ENCODE measurements around the gene MEIS3. TPM values are rescaled to one million over a fixed set of nuclear protein-coding genes. Genes with fewer than 3 reads are reported as not detected.

MEIS3 gene
- total and polyA plus RNA-seq, 9 of the 15 experiments (the other 6 are each of a cell fraction or from before 2014, with no cell fraction given), result 0.06 to 0.80 (median 0.25) TPM; not detected in 1

DNA sequence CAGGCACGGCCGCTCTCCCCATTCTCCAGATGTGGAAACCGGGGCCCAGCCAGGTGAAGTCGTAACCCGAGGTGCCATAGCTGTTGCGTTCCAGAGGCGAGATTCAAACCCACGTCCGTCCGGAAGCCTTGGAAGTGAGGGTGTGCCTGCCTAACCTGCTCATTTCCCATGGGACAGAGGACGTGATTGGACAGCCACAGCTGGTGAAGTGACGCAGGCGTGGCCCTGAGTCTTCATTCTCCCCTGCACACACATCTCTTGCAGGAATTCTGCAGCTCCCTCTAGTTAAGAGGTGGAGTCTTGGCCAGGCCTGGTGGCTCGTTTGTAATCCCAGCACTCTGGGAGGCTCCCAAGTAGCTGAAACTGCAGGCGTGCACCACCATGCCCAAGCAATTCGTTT lies 16.8 kb downstream of the MEIS3 start:
- H3K9me3 ChIP-seq (replicated peaks; ENCODE audit: control insufficient read depth, insufficient read depth, low read depth, low read length), result no peaks in the 10 kb centered on the region
- ChIA-PET POLR2A (interaction anchor here (0.6 to 1.2 kb wide), 3 partner anchors 18 to 193 kb away, joined by 3 to 4 read pairs (median 3); partner anchors contain the start of gene DHX34), CTCF (ENCODE audit: low intra/inter-chr PET ratio) (no interaction called here)
- BruUV-seq (replicated peaks), result no TSS peak
- H2AFZ ChIP-seq (ENCODE audit: low read depth, low read length), result no peak overlapping the region
- peaks cover 7% of the 10 kb centered on the region for H4K20me1 ChIP-seq (replicated peaks; ENCODE audit: control insufficient read depth, insufficient read depth, low read length)
- H3K27ac ChIP-seq (ENCODE audit: extremely low read depth, low read depth, low read length), result no peak overlapping the region
- no peak for ATAC-seq
- no peaks in the 10 kb centered on the region for H3K36me3 ChIP-seq (ENCODE audit: control insufficient read depth, insufficient read depth, low read length)
- peaks cover 0 to 14% of the 10 kb centered on the region in 2 experiments; a peak in 2 of 5 replicates for H3K4me1 ChIP-seq (replicated peaks in 1 of 2; ENCODE audit: control insufficient read depth in 2 of 2, insufficient read depth in 2 of 2, low read length in 2 of 2)
- H3K9ac ChIP-seq (ENCODE audit: insufficient read depth in 1 of 2, low read depth in 2 of 2, low read length in 2 of 2), result peak overlapping the region in 1 of 2 experiments; percentile 19; a peak in 1 of 4 replicates
- H3K79me2 ChIP-seq (ENCODE audit: control insufficient read depth, insufficient read depth, low read length), result no peaks in the 10 kb centered on the region
- peaks cover 4% of the 10 kb centered on the region for H3K9me1 ChIP-seq (ENCODE audit: control insufficient read depth, insufficient read depth, low read length)
- intact Hi-C loops (cut with micrococcal nuclease), result no loop called here
- no peak overlapping the region for H3K4me3 ChIP-seq
- WGBS (ENCODE audit: insufficient coverage, low coverage, missing lambda C conversion rate), result 5% methylated on average over 16 of the region's 16 CpGs
- H3K4me2 ChIP-seq (ENCODE audit: insufficient read depth, low read length), result no peak overlapping the region
- in situ Hi-C loops (cut with MboI), result no loop called here
- FAIRE-seq, result no peak
- H3K27me3 ChIP-seq (ENCODE audit: control insufficient read depth in 2 of 2, insufficient read depth in 2 of 2, low read length in 2 of 2), result peaks cover 18 to 60% of the 10 kb centered on the region in 2 experiments; a peak in 4 of 5 replicates
- no peak for DNase-seq (ENCODE audit: extremely low read depth in 1 of 4, low spot score in 3 of 4)
- TF ChIP-seq ZNF23 (CRISPR knock-in tag; IDR thresholded peaks at IDR 0.05), result no peak
- no peak for TF ChIP-seq RFX5 (IDR thresholded peaks at IDR 0.05; ENCODE audit: low read depth, low read length)
- TF ChIP-seq PRMT5 (CRISPR knock-in tag; IDR thresholded peaks at IDR 0.05), result no peak
- TF ChIP-seq, protein P1, sequence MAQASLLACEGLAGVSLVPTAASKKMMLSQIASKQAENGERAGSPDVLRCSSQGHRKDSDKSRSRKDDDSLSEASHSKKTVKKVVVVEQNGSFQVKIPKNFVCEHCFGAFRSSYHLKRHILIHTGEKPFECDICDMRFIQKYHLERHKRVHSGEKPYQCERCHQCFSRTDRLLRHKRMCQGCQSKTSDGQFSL (CRISPR knock-in tag; IDR thresholded peaks at IDR 0.05), result no peak
- TF ChIP-seq, protein P1 (tag; IDR thresholded peaks at IDR 0.05), result no peak
- TF ChIP-seq SOX6 (IDR thresholded peaks at IDR 0.05), result no peak
- no peak for TF ChIP-seq ZNF146 (CRISPR knock-in tag; IDR thresholded peaks at IDR 0.05; ENCODE audit: unreplicated experiment)
- no peak for TF ChIP-seq SMAD3 (CRISPR knock-in tag; conservative IDR thresholded peaks at IDR 0.05)
- TF ChIP-seq ZC3H8 (IDR thresholded peaks at IDR 0.05), result no peak
- TF ChIP-seq MTA2 (IDR thresholded peaks at IDR 0.05; ENCODE audit: low read depth), result no peak
- TF ChIP-seq, protein P2, sequence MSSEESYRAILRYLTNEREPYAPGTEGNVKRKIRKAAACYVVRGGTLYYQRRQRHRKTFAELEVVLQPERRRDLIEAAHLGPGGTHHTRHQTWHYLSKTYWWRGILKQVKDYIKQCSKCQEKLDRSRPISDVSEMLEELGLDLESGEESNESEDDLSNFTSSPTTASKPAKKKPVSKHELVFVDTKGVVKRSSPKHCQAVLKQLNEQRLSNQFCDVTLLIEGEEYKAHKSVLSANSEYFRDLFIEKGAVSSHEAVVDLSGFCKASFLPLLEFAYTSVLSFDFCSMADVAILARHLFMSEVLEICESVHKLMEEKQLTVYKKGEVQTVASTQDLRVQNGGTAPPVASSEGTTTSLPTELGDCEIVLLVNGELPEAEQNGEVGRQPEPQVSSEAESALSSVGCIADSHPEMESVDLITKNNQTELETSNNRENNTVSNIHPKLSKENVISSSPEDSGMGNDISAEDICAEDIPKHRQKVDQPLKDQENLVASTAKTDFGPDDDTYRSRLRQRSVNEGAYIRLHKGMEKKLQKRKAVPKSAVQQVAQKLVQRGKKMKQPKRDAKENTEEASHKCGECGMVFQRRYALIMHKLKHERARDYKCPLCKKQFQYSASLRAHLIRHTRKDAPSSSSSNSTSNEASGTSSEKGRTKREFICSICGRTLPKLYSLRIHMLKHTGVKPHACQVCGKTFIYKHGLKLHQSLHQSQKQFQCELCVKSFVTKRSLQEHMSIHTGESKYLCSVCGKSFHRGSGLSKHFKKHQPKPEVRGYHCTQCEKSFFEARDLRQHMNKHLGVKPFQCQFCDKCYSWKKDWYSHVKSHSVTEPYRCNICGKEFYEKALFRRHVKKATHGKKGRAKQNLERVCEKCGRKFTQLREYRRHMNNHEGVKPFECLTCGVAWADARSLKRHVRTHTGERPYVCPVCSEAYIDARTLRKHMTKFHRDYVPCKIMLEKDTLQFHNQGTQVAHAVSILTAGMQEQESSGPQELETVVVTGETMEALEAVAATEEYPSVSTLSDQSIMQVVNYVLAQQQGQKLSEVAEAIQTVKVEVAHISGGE (CRISPR knock-in tag; IDR thresholded peaks at IDR 0.05), result no peak
- no peak for TF ChIP-seq PTBP1 (IDR thresholded peaks at IDR 0.05; ENCODE audit: low read depth, low read length)
- no peak for TF ChIP-seq ZNF436 (CRISPR knock-in tag; IDR thresholded peaks at IDR 0.05)
- TF ChIP-seq, protein P3, sequence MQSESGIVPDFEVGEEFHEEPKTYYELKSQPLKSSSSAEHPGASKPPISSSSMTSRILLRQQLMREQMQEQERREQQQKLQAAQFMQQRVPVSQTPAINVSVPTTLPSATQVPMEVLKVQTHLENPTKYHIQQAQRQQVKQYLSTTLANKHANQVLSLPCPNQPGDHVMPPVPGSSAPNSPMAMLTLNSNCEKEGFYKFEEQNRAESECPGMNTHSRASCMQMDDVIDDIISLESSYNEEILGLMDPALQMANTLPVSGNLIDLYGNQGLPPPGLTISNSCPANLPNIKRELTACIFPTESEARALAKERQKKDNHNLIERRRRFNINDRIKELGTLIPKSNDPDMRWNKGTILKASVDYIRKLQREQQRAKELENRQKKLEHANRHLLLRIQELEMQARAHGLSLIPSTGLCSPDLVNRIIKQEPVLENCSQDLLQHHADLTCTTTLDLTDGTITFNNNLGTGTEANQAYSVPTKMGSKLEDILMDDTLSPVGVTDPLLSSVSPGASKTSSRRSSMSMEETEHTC (IDR thresholded peaks at IDR 0.05), result no peak
- TF ChIP-seq ZNF778 (CRISPR knock-in tag; IDR thresholded peaks at IDR 0.05), result no peak
- no peak for TF ChIP-seq NCOA4 (IDR thresholded peaks at IDR 0.05; ENCODE audit: partially characterized antibody)
